ENCODE measurements around the gene TMEM239. TPM values are rescaled to one million over a fixed set of nuclear protein-coding genes. Genes with fewer than 3 reads are reported as not detected.
"Not testable (repeated sequence)": the region's sequence is repeated elsewhere in the genome, so short reads cannot be mapped to it uniquely, and the experiment has no call there.

Gene TMEM239
- total RNA-seq, 1 donor from 2014 or later: not detected

DNA sequence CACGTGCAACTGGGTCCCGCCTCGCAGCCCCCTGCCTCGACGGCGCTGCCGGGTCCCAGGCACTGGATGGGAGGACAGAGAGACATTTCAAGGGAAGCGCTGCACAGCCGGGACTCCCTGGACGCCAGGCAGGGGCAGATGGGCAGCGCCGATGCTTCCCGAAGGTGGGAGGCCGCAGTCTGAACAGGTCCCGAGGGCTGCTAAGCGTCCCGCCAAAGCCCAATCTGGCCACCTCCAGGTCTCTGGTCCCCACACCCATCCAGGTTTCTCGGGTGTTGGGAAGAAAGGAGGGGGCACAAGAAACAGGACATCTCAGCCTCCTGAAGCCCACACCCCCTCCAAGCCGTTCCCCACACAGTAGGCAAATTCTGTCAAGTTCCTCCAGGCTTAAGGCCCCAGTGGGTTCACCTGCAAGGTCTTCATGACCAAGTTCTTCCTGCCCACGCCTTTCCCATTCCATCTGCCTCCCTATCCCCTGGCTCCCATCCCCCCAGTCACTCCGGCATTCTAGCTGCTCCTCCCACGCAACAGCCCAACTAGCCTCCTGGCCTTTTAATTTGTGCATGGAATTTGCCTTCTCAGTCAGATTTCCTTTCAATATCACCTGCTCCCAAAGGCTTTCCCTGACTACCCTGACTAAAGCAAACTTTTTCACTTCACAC, 10.3 kb upstream of the TMEM239 start:
- no peak overlapping the region for H3K4me3 Mint-ChIP-seq (ENCODE audit: unreplicated experiment)
- DNase-seq (ENCODE audit: low spot score): no peak
- H3K4me1 Mint-ChIP-seq (ENCODE audit: low read depth): peaks cover 11% of the 10 kb centered on the region
- no peak overlapping the region for H3K27ac Mint-ChIP-seq (ENCODE audit: unreplicated experiment)
- no peaks in the 10 kb centered on the region for H3K36me3 Mint-ChIP-seq (ENCODE audit: low read depth)
- no peaks in the 10 kb centered on the region for H3K9me3 Mint-ChIP-seq (ENCODE audit: low read depth)
- TF ChIP-seq CTCF (IDR thresholded peaks at IDR 0.05): no peak
- H3K27me3 Mint-ChIP-seq (ENCODE audit: low read depth): peaks cover 44% of the 10 kb centered on the region

- no peak for DNase-seq (ENCODE audit: low spot score)
- peaks cover 6% of the 10 kb centered on the region for H3K4me1 Mint-ChIP-seq (ENCODE audit: low read depth)
- H3K27me3 Mint-ChIP-seq (ENCODE audit: low read depth): peaks cover 38% of the 10 kb centered on the region
- TF ChIP-seq CTCF (IDR thresholded peaks at IDR 0.05): no peak
- no peaks in the 10 kb centered on the region for H3K36me3 Mint-ChIP-seq (ENCODE audit: low read depth)
- H3K4me3 Mint-ChIP-seq (ENCODE audit: unreplicated experiment): no peak overlapping the region
- H3K27ac Mint-ChIP-seq (ENCODE audit: unreplicated experiment): no peak overlapping the region
- no peaks in the 10 kb centered on the region for H3K9me3 Mint-ChIP-seq (ENCODE audit: low read depth)
Observed at GRCh38 chr20:2806351-2806701, 9.8 kb upstream of the TMEM239 start.

GRCh38 chr20:2807019-2807418, 9.1 kb upstream of the TMEM239 start:
- no peak overlapping the region for H3K4me3 Mint-ChIP-seq (ENCODE audit: unreplicated experiment)
- peaks cover 34% of the 10 kb centered on the region for H3K27me3 Mint-ChIP-seq (ENCODE audit: low read depth)
- no peak overlapping the region for H3K27ac Mint-ChIP-seq (ENCODE audit: unreplicated experiment)

GRCh38 chr20:2807929-2808328, 8.2 kb upstream of the TMEM239 start:
- H3K4me3 Mint-ChIP-seq (ENCODE audit: unreplicated experiment); H3K36me3 Mint-ChIP-seq (ENCODE audit: low read depth); DNase-seq (ENCODE audit: low spot score); H3K27ac Mint-ChIP-seq (ENCODE audit: unreplicated experiment); H3K4me1 Mint-ChIP-seq (ENCODE audit: low read depth): not testable (repeated sequence)
- H3K9me3 Mint-ChIP-seq (ENCODE audit: low read depth): peaks cover 11% of the 10 kb centered on the region
- H3K27me3 Mint-ChIP-seq (ENCODE audit: low read depth): peaks cover 30% of the 10 kb centered on the region

More at GRCh38 chr20:2807019-2807418, 9.1 kb upstream of the TMEM239 start:
- TF ChIP-seq CTCF (IDR thresholded peaks at IDR 0.05): no peak
- no peak for DNase-seq (ENCODE audit: low spot score)
- Mint-ChIP-seq H3K36me3 (ENCODE audit: low read depth) (peaks cover 2% of the 10 kb centered on the region), H3K9me3 (ENCODE audit: low read depth) (peaks cover 4% of the 10 kb centered on the region), H3K4me1 (ENCODE audit: low read depth) (peaks cover 5% of the 10 kb centered on the region)

GRCh38 chr20:2809690-2810089, 6.5 kb upstream of the TMEM239 start:
- peaks cover 9% of the 10 kb centered on the region for H3K36me3 Mint-ChIP-seq (ENCODE audit: low read depth)
- peaks cover 13% of the 10 kb centered on the region for H3K4me1 Mint-ChIP-seq (ENCODE audit: low read depth)
- no peak for TF ChIP-seq CTCF (IDR thresholded peaks at IDR 0.05)
- peaks cover 15% of the 10 kb centered on the region for H3K9me3 Mint-ChIP-seq (ENCODE audit: low read depth)
- H3K27me3 Mint-ChIP-seq (ENCODE audit: low read depth): peaks cover 21% of the 10 kb centered on the region
- H3K27ac Mint-ChIP-seq (ENCODE audit: unreplicated experiment): no peak overlapping the region
- no peak for DNase-seq (ENCODE audit: low spot score)
- H3K4me3 Mint-ChIP-seq (ENCODE audit: unreplicated experiment): no peak overlapping the region

GRCh38 chr20:2812189-2812588, 4.0 kb upstream of the TMEM239 start:
- Mint-ChIP-seq H3K36me3 (ENCODE audit: low read depth) (peaks cover 9% of the 10 kb centered on the region), H3K4me1 (ENCODE audit: low read depth) (peaks cover 20% of the 10 kb centered on the region), H3K27me3 (ENCODE audit: low read depth) (peaks cover 11% of the 10 kb centered on the region), H3K4me3 (ENCODE audit: unreplicated experiment) (no peak overlapping the region), H3K9me3 (ENCODE audit: low read depth) (peaks cover 15% of the 10 kb centered on the region), H3K27ac (ENCODE audit: unreplicated experiment) (no peak overlapping the region)
- no peak for DNase-seq (ENCODE audit: low spot score)
- TF ChIP-seq CTCF (IDR thresholded peaks at IDR 0.05): no peak
